NCI-H82 (cell line): ENCODE data around the gene LRRC37A.
"Not testable (repeated sequence)": the region's sequence is repeated elsewhere in the genome, so short reads cannot be mapped to it uniquely, and the experiment has no call there.

ENCODE experiments used
- DNase-seq: peaks from one replicate; lab custom pipeline; 2025; lab: John Stamatoyannopoulos, UW

The LRRC37A gene

DNA sequence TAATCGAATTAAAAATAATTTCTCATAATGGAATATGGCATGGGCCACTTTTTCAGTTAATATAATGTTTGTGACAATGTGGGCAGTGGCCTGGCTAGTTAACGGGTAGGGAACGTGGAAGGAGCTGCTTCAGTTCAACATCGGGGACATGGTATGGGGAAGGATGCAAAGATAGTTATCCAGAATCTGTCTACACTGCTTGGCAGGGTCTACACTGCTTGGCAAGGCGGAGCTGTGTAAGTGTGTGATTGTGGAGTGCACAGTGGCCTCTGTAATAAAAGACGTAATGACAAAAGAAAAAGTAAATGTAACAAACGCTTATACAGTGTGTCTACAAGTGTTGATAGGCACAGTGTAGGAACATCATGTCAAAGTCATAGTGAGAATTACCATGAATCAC is 7.3 kb upstream of the LRRC37A start:
- not testable (repeated sequence) for DNase-seq

DNA sequence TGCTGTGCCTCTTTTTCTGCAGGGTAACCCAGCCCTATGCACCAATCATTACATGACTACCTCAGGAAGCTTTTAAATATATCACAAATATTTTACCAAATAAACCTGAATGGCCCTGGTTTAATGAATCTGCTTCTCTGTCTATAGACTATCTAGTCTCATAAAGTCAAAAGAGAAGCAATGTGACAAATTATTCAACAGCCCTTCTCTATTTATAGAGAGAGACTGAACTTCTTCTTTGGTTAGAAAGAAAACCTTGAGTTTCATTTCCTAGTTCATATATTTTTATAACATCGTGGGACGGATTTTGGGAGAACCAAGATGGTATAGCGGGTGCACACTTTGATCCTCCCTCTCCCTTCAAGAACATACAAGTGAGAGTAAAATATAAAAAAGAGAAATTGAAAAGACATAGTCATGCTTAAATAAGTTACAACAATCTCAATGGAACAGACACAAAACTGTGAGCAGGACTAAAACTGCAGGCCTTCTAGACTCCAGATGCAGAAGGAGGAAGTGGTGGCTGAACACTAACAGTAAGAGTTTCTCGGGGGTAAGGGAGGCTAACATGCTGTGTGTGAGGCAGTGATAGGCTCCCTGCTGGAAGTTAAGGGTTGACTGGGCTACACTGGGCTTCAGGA is 3.9 kb upstream of the LRRC37A start:
- DNase-seq, result not testable (repeated sequence)

DNA sequence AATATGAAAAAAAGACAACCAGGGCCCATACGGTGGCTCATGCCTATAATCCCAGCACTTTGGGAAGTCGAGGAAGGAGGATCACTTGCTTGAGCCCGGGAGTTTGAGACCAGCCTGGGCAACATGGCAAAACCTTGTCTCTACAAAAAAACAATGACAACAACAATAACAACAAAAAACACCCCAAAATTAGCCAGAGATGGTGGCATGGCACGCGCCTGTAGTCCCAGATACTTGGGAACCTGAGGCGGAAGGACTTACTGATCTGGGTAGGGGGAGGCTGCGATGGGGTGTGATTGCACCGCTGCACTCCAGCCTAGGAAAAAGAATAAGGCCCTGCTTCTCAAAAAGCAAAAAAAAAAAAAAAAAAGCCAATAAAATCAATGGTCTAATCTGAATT is 3.3 kb upstream of the LRRC37A start:
- not testable (repeated sequence) for DNase-seq

DNA sequence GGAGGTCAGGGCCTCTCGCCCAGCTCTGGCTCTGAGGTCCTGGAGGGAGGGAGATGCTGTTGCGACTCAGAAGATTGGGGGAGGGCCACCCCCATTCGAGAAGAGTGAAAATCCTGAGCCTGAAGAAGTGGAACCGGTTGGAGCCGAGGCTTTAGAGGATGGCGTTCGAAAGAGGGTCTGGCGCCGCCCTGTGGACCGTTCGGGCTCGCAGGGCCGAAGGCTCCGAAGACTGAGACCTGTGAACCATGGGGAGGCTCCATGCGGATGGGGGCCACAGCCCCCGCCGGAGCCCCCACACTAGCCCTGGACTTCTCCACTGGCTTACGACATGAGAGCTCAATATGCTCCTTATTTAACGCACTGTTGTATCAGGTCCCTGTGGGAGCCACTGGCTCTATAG is 46.3 kb downstream of the LRRC37A start:
- DNase-seq, result not testable (repeated sequence)

DNA sequence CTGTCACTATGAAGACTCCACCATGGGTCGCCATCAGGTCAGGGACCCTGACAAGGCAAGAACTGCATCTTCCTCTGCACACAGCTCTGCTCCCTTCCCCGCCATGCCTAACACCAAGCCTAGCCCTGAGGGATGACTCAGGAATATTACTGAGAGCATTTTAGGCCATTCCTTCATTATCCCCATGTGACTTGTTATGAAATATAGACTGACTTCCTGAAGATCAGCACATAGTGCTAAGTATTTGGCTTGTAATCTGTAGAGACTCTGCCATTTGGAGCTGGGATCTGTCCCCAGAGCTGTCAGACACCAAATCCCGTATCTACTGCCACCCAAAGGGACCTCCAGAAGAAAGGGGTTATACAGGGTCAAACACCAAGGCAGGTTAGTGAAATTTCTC is 47.2 kb downstream of the LRRC37A start:
- not testable (repeated sequence) for DNase-seq

DNA sequence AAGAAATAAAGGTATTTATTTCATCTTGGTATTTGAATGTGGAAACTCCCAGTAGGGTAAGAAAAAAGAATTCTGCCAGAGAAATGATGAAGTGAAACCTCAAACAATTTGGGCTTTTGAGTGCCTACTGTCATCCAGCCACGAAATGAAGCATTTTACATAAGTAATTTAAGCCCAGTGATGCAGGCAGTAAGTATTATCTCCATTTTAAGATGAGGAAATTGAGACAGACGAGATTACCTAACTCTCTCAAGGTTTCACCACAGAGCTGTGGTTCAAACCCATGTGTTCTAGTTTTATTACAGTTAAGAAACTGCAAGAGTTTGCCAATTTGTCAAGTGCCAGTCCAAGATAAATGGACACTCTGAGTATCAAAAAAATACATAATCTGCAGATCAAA is 53.4 kb downstream of the LRRC37A start:
- not testable (repeated sequence) for DNase-seq

DNA sequence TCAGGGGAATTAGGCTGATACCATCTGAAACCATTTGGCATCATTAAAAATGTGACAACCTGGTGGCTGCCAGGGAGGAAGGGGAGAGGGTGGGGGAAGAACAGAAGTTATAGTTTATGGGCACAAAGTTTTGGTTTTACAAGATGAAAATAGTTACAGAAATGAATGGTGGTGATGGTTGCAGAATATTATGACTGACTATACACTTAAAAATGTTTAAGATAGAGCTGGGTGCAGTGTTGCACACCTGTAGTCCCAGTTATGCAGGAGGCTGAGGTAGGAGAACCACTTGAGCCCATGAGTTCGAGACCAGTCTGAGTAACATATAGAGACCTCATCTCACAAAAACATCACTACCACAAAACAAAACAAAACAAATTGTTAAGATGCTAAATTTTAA is 54.1 kb downstream of the LRRC37A start:
- not testable (repeated sequence) for DNase-seq

DNA sequence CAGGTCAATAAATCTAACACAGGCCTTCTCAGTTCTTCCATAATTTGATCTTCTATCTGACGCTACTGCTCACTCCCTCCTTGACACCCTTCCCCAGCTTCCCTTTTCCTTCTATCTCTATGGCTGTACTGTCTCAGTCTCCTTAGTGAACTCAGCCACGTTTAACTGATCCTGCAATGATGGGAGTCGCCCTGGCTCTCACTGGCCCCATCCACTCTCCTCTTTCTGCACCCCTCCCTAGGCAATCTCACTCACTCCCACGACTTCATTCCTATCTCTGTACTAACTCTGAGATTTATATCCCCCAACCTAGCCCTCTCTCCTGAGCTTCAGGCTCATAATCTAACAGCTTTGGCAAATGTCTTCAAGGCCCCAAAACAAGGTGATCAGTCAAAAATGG is 58.9 kb downstream of the LRRC37A start:
- DNase-seq, result not testable (repeated sequence)

DNA sequence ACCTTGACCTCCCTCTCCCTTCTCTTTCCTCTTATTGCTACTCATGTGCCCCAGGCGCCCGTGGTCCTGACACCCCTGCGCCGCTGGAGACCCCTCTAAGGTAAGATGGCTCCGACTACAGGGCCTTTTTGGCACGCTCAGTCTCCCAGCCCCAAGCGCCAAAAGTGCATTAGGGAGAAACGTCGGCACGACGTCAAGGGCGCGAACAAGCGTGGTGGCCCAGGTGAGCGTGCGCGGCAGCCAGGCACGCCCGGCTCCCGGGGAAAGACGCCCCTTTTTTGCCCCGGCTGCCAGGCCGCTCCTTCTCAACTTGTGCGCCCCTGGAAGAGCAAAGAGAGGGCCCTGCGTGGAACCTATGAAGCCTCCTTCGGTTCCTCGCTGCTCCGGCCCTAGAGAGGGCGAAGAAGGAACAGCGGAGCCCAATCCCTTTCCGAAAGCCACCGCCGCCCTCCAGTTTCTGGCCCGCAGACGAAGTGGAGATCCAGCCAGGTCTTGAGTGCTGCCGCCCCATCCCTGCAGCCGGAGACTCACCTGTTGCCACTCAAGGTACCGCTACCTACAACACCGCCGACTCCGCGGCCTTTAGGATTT is 66.3 kb downstream of the LRRC37A start:
- DNase-seq, result not testable (repeated sequence)

DNA sequence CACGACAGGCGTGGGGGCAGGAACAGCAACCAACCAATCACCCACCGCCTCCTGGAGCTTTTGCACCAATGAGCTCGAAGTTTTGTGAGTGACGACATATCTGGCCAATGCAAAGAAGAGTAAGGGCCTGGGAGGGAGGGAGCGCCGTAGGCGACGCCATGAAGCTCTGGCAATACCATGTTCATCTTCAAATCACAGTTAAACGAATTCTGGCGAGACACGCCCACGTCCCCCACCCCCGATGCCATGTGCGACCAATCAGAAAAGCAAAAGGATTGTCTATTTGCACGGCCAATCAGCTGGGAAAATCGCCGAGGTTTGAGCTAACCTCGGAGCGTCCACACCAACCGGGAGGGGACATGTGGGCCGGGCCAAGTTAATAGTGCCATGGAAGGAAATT is 66.8 kb downstream of the LRRC37A start, which contains the start of gene ARL17B:
Gene ARL17B (minus strand): TSS at position 12 of the 400 bp plus-strand sequence. CDS start 3,369 bp downstream, outside the sequence.
- DNase-seq, result not testable (repeated sequence)

DNA sequence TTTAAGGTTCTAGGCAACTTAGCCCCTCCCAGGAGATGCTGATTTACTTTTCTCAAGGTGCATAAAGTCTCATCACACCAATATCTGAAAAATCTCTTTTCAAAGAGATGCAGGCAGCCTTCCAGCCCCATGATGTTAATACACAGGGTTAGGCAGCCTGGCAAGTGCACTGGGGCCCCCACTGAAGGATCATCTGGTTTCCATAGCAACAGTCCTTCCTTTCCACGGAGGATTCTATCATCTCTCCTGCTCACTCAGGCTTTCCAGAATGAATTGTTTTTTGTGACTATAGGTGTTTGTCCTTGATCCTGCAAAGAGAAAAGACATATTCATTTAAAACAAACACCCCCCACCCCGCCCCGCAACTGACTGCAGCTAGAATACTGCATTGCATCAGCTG is 72.6 kb downstream of the LRRC37A start:
- DNase-seq, result not testable (repeated sequence)

DNA sequence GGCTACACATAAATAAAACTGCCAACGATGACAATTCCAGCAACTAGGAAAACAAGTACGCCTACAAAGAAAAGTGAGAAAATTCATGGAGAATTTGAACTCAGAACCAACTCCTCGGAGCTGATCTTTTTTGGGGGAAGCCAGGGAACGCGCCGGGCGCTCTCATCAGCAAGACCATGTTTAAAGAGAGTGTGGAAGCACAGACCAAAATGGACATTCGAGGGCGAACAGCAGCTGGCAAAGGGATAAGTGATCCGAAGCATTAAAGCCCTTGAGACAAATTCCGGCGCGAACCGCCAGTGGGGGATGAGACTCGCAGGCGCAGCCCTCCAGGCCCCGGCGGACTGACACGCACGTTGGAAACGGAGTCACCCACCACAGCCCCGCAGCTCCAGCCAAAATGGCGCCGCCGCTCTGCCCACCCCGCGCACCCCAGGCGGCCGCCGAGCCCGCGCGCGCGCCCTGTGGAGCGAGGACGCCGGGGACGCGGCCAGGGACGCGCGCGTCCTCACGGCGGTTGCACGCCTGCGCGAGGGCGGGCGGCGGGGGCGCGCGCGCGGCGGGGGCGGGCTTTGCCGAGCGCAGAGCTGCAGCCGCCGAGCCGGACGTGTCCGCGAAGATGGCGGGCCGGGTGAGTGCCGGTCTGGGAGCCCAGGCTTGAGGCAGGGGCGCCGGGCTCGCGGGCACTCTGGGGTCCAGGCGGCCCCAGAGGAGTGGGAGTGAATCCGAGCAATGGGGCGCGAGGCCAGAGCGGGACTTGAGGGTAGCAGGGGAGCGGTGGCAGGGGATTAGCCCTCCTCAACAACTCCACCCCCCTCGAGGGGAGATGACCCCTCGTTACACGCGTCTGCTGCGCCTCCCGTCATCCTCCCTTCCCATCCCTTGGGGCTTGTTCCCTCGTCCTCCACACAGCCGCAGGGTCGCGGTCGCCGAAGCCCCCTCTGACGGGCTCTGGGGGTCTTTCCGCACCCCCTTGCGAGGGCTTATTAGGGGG is 77.6 kb downstream of the LRRC37A start:
- DNase-seq, result not testable (repeated sequence)

DNA sequence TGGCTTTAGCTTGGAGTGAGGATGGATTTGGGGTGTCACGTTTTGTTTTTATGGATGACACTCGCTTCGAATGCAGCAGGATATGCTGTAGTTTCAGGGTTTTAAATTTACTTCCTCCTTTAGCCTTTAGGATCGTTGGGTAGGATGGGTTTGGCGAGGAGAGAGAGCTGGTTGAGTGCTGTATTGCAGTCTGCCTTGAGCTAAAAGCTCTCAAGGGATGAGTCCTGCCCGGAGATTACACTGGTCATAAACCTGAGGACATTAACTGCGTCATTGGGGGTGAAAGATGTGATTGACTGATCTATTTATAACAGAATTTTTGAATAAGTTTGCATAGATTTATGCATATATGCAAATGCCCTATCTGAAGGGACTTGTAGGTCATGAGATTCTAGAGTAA is 78.5 kb downstream of the LRRC37A start:
- not testable (repeated sequence) for DNase-seq

DNA sequence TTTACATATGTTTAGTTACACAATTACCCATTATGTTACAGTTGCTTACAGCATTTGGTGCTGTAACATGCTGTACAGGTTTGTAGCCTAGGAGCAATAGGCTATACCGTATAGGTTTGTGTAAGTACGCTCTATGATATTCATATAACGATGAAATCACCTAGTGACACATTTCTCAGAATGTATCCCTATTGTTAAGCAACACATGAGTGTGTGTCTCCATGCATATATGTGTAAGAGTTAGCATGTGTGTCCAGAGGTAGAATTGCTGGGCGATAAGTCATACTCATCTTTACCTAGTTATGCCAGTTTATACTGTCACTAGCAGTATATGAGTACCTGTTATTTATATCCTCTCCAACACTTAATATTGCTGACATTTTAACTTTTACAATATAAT is 88.2 kb downstream of the LRRC37A start:
- DNase-seq, result not testable (repeated sequence)

DNA sequence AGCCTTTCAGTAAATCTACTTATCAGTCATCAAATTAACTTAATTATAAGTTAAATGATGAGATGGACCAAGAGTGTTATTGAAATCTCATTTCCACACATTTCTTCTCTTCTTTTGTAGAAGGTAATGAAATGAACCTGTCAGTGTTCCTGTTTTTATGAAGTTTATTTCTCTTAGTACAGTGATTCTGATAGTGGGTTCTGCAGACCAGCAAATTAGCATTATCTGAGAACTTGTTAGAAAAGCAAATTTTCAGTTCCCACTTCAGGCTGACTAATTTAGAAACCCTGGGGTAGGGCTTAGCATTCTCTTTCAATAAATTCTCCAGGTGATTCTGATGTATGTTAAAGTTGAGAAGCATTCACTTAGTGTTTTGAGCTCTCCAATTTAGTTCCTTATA is 90.6 kb downstream of the LRRC37A start:
- not testable (repeated sequence) for DNase-seq
